ENCODE results near the gene CENPX. TPM values are rescaled to one million over a fixed set of nuclear protein-coding genes. Genes with fewer than 3 reads are reported as not detected.
"Not testable (repeated sequence)": the region's sequence is repeated elsewhere in the genome, so short reads cannot be mapped to it uniquely, and the experiment has no call there.

The CENPX gene
- total and polyA plus RNA-seq, 8 donors, result 42.9 to 77.7 (median 49.8) TPM

- no peak for TF ChIP-seq CTCF (IDR thresholded peaks at IDR 0.05)
- H3K36me3 ChIP-seq, result no peaks in the 10 kb centered on the region
- H3K27me3 ChIP-seq, result no peaks in the 10 kb centered on the region
- H3K27ac ChIP-seq, result no peak overlapping the region
- peaks cover 10 to 19% of the 10 kb centered on the region in 2 donors for H3K4me1 ChIP-seq
- DNase-seq (no peak), ATAC-seq (no peak)
- no peak overlapping the region for H3K4me3 ChIP-seq
- H3K9me3 ChIP-seq, result no peaks in the 10 kb centered on the region
- intact Hi-C loops (cut with DNase I), result no loop called here
These were observed 18.6 kb upstream of the CENPX start for GRCh38 chr17:82041144-82041814.

GRCh38 chr17:82039695-82040299 lies 17.1 kb upstream of the CENPX start:
- intact Hi-C loops (cut with DNase I), result no loop called here
- ATAC-seq, result no peak
- no peak for TF ChIP-seq CTCF (IDR thresholded peaks at IDR 0.05)

GRCh38 chr17:82038796-82039409 lies 16.2 kb upstream of the CENPX start:
- H3K4me1 ChIP-seq, result peaks cover 13 to 26% of the 10 kb centered on the region in 2 donors
- ATAC-seq; H3K27ac ChIP-seq; intact Hi-C loops (cut with DNase I); H3K36me3 ChIP-seq; H3K9me3 ChIP-seq; H3K27me3 ChIP-seq; DNase-seq; H3K4me3 ChIP-seq: not testable (repeated sequence)

More at GRCh38 chr17:82039695-82040299, 17.1 kb upstream of the CENPX start:
- H3K27me3 ChIP-seq, result no peaks in the 10 kb centered on the region
- no peak for DNase-seq
- H3K4me1 ChIP-seq, result peaks cover 13 to 26% of the 10 kb centered on the region in 2 donors
- no peak overlapping the region for H3K27ac ChIP-seq
- H3K36me3 ChIP-seq, result no peaks in the 10 kb centered on the region
- no peaks in the 10 kb centered on the region for H3K9me3 ChIP-seq
- no peak overlapping the region for H3K4me3 ChIP-seq

GRCh38 chr17:82037889-82038195 lies 15.2 kb upstream of the CENPX start:
- H3K36me3 ChIP-seq, result no peaks in the 10 kb centered on the region

More at GRCh38 chr17:82037889-82038195, 15.2 kb upstream of the CENPX start:
- peak overlapping the region; percentile 67 to 78 for H3K4me3 ChIP-seq
- peaks cover 13 to 27% of the 10 kb centered on the region in 2 donors for H3K4me1 ChIP-seq
- H3K27me3 ChIP-seq, result peaks cover 0 to under 1% of the 10 kb centered on the region in 2 donors
- no peaks in the 10 kb centered on the region for H3K9me3 ChIP-seq
- TF ChIP-seq CTCF (IDR thresholded peaks at IDR 0.05), result no peak
- ATAC-seq, result no peak
- intact Hi-C loops (cut with DNase I), result no loop called here
- DNase-seq, result no peak
- H3K27ac ChIP-seq, result peak overlapping the region; percentile 96

All from left lung (tissue), 10 donors.